Measurements from ENCODE around the gene MSS51.
"Not testable (repeated sequence)": the region's sequence is repeated elsewhere in the genome, so short reads cannot be mapped to it uniquely, and the experiment has no call there.

Gene MSS51

DNA sequence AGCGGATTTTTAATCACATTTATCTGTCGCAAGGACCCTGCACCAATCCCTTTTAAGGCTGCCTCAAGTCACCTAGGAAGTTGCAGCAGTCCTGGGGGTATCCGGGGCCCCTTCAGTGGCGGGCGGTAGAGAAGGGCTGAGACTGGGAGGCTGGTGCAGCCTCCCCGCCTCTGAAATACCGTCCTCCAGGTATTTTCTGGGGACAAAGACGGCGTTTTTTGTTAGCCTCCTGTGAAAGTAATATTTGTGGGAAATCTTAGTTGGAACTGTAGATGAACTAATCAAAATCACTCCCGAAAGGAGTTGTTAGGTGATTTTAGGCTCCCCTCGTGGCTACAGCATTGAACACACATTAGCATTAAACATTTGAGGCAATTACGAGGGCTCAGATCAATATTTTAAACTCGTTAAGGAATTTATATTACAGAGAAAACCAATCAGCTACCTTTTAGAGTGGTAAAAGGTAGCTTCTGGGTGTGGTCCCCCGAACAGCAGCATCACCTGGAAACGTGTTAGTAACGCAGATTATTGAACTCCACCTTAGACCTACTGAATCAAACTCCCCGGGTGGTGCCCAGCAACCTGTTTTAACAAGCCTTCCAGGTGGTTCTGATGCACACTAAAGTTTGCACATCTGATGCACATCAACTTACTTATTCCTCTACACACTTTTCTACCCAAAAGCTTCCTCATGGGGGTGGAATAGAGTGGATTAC is 19.0 kb downstream of the MSS51 start:
- DNase-seq (ENCODE audit: low read depth): no peak

DNA sequence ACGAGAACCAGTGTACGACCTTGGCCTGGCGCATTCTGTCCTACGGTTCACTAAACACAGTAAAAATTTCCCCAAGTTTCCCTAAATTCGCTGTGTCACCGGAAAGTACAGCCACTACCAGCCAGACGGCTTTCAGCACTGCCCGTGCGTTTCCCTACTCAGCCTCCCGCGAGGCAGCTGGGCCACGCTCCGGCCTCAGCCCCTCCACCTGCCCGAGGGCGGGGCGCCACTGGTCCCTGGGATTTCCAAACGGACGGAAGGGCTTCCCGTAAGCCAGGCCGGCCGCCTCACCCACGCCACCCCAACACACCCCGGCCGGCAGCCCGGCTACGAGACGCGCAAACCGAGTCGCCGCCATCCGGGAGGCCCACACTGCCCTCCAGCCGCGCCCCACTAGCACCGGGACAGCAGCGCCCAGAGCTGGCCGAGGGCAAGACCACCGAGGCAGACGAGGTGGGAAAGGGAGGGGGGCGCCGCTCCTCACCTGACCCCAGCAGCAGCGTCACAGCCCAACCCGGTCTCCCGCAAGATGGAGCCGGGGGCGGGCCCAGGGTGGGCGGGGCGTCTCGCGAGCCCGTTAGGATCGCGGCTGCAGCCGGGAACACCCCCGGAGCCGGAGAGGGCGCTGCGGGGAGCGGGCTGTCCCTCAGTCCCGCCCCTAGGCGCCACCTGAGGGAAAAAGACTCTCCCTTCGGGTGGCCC is 19.7 kb downstream of the MSS51 start, which contains the start of gene ANXA7:
ANXA7 (minus strand) TSS at position 531 of the 702 bp plus-strand sequence. CDS start 13,202 bp downstream, outside the sequence.
- peak; percentile 30 for DNase-seq (ENCODE audit: low read depth)

DNA sequence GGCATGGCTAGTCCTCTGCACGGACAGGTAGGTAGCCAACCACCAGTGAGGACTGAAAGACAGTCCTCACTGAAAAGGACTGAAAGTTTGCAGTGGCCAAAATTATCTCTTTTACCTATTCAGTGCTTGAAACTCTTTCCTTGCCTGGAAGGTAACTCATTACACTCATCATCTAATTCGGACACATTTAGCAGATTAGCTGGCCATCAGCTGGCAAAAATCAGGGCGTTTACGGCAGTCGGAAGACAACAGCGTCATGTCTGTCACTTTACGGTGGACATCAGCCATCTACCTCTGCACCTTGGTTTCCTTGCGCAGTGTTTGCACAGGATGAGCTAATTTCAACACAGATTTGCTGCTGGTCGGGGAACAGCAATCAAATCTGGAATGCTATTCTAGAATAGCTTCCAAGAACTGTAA is 20.2 kb downstream of the MSS51 start:
- peak; percentile 9 for DNase-seq (ENCODE audit: low read depth)

DNA sequence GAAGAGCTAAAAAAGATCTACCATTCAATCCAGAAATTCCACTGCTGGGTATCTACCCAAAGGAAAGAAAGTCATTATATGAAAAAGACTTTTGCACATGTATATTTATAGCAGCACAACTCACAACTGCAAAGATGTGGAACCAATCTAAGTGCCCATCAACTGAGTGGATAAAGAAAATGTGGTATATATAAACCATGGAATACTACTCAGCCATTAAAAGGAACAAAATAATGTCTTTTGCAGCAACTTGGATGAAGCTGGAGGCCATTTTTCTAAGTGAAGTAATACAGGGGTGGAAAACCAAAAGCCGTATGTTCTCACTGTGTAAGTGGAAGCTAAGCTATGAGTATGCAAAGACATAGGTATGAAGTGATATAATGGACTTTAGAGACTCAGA is 22.5 kb downstream of the MSS51 start:
- DNase-seq (ENCODE audit: low read depth): no peak

DNA sequence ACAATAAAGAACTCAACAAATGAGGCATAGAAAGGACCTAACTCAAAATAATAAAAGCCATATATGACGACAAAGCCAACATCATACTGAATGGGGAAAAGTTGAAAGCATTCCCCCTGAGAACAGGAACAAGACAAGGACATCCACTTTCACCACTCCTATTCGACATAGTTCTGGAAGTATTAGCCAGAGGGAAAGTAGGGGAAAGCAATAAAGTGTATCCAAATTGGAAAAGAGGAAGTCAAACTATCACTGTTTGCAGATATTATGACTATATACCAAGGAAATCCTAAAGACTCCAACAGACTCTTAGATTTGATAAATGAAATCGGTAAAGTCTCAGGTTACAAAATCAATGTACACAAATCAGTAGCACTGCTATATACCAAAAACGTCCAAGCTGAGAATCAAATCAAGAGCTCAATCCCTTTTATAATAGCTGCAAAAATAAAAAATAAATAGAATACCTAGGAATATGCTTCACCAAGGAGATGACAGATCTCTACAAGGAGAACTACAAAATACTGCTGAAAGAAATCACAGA is 24.3 kb downstream of the MSS51 start:
- DNase-seq (ENCODE audit: low read depth): no peak

DNA sequence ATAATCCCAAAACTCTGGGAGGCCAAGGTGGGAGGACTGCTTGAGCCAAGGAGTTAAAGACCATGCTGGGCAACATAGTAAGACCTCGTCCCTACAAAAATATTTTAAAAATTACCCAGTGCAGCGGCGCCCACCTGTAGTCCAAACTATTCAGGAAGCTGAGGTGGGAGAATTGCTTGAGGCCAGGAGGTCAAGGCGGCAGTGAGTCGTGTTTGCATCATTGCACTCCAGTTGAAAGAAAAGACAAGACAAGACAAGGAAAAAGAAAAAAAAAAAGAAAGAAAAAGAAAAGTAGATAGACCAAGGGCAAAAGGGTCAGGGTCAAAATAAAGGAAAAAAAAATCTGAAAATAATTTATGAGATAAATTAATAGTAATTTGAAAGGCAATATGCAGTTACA is 25.3 kb downstream of the MSS51 start:
- no peak for DNase-seq (ENCODE audit: low read depth)

DNA sequence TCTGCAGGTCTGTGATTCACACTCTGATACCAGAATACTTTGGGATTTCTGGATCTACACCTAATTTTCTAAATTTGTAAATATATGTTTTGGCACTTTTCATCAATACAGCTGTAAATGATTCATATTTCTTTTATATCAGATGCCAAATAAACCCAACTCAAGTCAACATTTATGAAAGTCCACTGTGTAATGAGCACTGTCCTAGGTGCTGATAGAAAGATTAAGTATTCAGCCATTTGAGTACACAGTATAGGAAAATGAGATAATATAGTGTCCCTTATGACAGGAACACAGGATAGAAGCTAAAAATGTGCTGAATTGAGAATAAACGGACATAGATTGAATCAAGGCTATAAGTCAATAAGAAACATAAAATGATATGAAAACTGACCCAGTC is 25.9 kb downstream of the MSS51 start:
- no peak for DNase-seq (ENCODE audit: low read depth)

DNA sequence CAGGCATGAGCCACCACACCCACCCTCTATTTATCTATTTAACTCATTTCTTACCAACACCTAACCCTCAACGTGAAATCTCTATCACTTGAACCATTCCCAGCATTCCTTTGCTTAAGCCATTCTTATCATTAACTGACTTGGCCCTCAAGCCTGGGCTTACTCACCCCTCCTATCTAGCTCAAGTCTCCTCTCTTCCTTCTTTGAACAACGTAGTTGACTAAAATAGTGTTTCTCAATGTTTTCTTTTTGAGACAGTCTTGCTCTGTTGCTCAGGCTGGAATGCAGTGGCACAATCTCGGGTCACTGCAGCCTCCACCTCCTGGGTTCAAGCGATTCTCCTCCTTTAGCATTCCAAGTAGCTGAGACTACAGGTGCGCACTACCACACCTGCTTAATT is 26.5 kb downstream of the MSS51 start:
- no peak for DNase-seq (ENCODE audit: low read depth)

DNA sequence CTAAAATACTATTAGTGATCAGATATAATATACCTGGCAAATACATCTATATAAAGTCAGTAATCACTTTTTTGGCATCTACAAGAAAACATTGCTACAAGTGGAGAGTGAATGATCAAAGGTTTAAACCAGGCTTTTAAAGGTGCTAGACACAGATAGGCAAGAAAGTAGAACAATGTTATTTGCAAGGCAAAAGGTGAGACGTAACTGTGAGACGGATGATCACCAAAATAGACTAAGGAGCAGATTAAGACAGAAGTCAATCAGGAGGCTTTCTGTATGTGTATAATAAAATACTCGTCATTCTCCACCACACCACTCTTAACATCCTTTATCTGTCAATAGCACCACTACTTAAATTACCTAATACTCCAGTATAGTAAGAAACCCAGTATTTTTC is 27.8 kb downstream of the MSS51 start:
- no peak for DNase-seq (ENCODE audit: low read depth)

DNA sequence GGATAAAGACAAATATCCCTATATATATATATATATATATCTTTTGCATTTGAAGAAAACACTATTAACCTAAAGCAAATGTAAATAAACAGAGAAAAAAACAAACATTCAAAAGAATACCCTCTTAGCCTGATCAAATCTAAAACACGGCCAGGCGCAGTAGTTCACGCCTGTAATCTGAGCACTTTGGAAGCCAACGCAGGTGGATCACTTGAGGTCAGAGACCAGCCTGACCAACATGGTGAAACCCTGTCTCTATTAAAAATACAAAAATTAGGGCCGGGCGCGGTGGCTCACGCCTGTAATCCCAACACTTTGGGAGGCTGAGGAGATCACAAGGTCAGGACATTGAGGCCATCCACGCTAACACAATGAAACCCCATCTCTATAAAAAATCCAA is 28.7 kb downstream of the MSS51 start:
- no peak for DNase-seq (ENCODE audit: low read depth)

DNA sequence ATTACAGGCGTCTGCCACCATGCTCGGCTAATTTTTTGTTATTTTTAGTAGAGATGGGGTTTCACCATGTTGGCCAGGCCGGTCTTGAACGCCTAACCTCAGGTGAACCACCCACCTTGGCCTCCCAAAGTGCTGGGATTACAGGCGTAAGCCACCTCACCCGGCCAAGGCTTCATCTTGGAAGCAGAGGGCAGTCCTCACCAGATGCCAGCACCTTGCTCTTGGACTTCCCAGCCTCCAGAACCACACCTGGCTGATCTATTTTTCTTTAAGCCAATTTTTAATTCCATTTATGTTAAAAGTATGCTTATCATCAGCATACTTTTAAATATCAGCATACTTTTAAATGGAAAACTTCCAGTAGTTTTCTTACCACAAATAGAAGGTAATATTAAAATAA is 31.7 kb downstream of the MSS51 start:
- DNase-seq (ENCODE audit: low read depth): no peak

DNA sequence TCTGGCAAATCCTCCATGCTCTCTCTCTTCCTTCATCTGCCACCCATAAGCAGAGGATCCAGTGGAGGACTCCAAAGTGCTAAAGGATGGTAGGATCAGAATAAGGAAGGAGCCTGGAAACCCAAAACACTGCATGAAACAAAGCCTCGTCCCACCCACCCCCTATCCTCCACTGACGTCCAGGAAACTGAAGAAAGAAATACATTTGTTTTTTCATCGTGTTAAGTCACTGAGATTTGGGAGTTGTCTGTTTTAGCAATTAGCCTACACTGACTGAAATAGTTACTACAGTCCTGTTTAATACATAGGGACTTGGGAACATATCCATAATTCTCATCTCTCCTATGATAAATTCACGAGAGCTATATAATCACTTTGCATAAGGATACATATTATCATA is 34.3 kb downstream of the MSS51 start:
- DNase-seq (ENCODE audit: low read depth): no peak

DNA sequence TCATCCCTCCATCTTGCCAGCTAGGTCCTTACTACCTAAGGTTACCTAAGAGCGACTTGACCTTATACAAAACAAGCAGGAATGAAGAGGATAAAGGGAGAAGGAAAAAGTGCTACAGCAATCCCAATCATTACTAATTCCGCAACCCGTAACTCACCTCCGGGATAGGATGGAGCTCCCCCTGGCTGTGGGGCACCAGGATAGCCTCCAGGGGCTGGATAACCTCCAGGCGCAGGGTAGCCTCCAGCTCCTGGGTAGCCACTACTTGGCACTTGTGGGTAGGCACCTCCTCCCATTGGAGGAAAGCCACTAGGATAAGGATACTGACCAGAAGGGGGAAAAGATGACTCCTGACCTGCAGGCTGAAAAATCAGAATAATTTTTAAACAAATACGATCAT is 35.3 kb downstream of the MSS51 start:
- DNase-seq (ENCODE audit: low read depth): no peak

DNA sequence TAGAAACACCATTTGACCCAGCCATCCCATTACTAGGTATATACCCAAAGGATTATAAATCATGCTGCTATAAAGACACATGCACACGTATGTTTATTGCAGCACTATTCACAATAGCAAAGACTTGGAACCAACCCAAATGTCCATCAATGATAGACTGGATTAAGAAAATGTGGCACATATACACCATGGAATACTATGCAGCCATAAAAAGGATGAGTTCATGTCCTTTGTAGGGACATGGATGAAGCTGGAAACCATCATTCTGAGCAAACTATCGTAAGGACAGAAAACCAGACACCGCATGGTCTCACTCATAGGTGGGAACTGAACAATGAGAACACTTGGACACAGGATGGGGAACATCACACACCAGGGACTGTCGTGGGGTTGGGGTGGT is 39.0 kb downstream of the MSS51 start:
- DNase-seq (ENCODE audit: low read depth): not testable (repeated sequence)

DNA sequence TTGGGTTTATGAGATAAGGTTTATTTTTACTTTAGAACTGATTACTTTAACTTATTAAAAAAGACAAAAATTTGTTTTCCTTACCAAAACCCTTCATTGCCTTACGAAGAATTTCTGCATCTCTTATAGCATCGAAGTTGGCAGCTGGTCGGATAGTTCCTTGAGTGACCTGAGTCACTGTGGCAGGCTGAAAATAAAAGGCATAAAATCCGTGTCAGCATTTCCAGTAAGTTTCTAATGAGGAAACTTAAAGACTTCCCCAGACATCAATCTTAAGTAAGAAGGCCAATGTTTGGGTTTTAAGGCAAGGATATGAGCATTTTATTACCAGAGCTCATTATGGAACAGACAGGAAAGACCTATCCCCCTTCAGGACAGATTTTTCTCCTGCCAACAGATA is 45.1 kb downstream of the MSS51 start:
- DNase-seq (ENCODE audit: low read depth): no peak

DNA sequence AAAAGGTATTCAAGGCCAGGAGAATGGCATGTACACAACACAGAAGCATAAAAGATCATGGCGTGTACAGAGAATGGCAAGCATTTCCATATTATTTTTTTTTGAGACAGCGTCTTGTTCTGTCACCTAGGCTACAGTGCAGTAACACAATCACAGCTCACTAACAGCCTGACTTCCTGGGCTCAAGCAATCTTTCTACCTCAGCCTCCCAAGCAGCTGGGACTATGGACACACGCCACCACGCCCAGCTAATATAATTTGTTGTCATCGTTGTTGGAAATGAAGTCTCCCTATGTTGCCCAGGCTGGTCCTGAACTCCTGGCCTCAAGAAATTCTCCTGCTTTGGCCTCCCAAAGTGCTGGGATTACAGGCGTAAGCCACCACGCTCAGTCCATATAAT is 46.8 kb downstream of the MSS51 start:
- no peak for DNase-seq (ENCODE audit: low read depth)

DNA sequence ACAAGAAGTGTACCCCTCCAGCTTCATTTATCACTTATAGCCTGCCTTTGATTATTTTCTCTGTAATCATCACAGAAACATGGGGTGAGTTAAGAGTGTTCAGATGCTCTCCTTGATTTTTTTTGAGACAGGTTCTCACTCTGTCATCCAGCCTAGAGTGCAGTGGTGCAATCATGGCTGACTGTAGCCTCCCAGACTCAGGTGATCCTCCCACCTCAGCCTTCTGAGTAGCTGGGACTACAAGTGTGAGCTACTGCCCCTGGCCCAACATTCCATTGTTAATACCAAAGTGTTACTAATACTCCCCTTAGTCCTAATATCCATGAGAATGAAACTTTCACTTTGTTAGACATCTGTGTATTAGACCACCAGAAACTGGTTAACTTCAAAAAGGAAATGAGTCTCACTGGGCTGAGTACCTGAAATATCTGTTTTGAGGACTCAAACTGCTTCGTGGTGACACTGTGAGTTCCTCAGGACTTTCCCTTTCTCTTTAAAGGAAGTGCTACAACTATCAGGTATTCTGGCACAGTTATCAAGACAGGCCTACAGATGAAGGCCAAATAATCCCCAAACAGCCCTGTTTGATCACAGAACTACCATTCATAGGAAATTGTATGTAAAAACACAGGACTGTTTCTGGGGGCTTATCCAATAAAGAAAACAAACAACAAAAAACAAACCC is 54.2 kb downstream of the MSS51 start:
- no peak for DNase-seq (ENCODE audit: low read depth)

DNA sequence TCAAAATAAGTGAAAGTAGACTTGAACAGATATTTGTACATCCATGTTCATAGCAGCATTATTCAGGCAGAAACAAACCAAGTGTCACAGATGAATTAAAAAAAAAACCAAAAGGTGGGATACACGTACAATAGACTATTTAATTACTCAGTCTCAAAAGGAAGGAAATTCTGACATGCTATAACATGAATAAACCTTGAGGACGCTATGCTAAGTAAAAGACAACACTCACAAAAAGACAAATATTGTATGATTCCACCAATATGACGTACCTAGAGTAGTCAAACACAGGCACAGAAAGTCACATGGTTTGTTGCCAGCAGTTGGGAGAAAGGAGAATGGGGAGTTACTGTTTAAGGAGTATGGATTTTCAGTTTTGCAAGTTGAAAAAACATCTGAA is 56.7 kb downstream of the MSS51 start:
- DNase-seq (ENCODE audit: low read depth): no peak

Data from HS-27A (cell line).